Liver (tissue), 9 donors: ENCODE measurements around the gene CNNM1. TPM values are rescaled to one million over a fixed set of nuclear protein-coding genes. Genes with fewer than 3 reads are reported as not detected.

Experiments
- DNase-seq: peaks from one replicate; pipeline ENCODE4 v3.0.0-alpha.2; 2017; ENCODE audit warnings: low spot score
- H3K27ac ChIP-seq, 2 donors: one replicate each; pipeline ENCODE4 v1.7.0; 2013; ENCODE audit warnings: inconsistent platforms in 2 of 2, low read length in 2 of 2, control low read depth in 1 of 2, low read depth in 1 of 2, mild to moderate bottlenecking in 1 of 2
- H3K27me3 ChIP-seq, 4 donors: one replicate each; pipeline versions ENCODE4 v1.6.1 to v1.7.0; 2013; ENCODE audit warnings: low read length in 3 of 4, inconsistent platforms in 1 of 4, mild to moderate bottlenecking in 1 of 4, moderate library complexity in 1 of 4; ENCODE audit not compliant: control insufficient read depth in 4 of 4, insufficient read depth in 4 of 4
- H3K36me3 ChIP-seq, 4 donors: one replicate each; pipeline versions ENCODE4 v1.6.1 to v1.7.0; 2013; ENCODE audit warnings: low read length in 3 of 4, mild to moderate bottlenecking in 3 of 4, low read depth in 1 of 4, moderate library complexity in 1 of 4; ENCODE audit not compliant: control insufficient read depth in 4 of 4, insufficient read depth in 3 of 4
- H3K4me1 ChIP-seq, 4 donors: one replicate each; pipeline versions ENCODE4 v1.6.1 to v1.7.0; 2013; ENCODE audit warnings: low read length in 3 of 4, mild to moderate bottlenecking in 3 of 4, moderate library complexity in 1 of 4; ENCODE audit not compliant: control insufficient read depth in 4 of 4, insufficient read depth in 4 of 4
- H3K4me3 ChIP-seq, 3 donors: one replicate each; pipeline versions ENCODE4 v1.6.1 to v1.7.0; 2013; ENCODE audit warnings: low read length in 3 of 3, control low read depth in 1 of 3, low read depth in 1 of 3, mild to moderate bottlenecking in 1 of 3
- H3K9ac ChIP-seq, 2 donors: one replicate each; pipeline ENCODE4 v1.7.0; 2013; ENCODE audit warnings: low read length in 2 of 2, mild to moderate bottlenecking in 2 of 2, moderate library complexity in 2 of 2, control low read depth in 1 of 2, low read depth in 1 of 2
- H3K9me3 ChIP-seq, 4 donors: one replicate each; pipeline versions ENCODE4 v1.6.1 to v1.7.0; 2013; ENCODE audit warnings: low read length in 3 of 4; ENCODE audit not compliant: control insufficient read depth in 4 of 4
- EGR1 ChIP-seq, 2 donors: IDR thresholded peaks; 2 replicates each; pipeline ENCODE4 v1.6.1; 2016 to 2018; ENCODE audit warnings: antibody characterized with exemption in 2 of 2, low read depth in 2 of 2
- FOXA1 ChIP-seq: IDR thresholded peaks from 2 replicates; pipeline ENCODE4 v1.6.1; 2016; ENCODE audit warnings: antibody characterized with exemption
- FOXA2 ChIP-seq: IDR thresholded peaks from 2 replicates; pipeline ENCODE4 v1.6.1; 2016; ENCODE audit warnings: antibody characterized with exemption
- GABPA ChIP-seq, 2 donors: IDR thresholded peaks in 1 of 2; conservative IDR thresholded peaks in 1 of 2; 2 replicates each; pipeline ENCODE4 v1.6.1; 2016; ENCODE audit warnings: antibody characterized with exemption in 2 of 2, mild to moderate bottlenecking in 1 of 2, moderate library complexity in 1 of 2
- HNF4A ChIP-seq, 2 donors: conservative IDR thresholded peaks; 2 replicates each; pipeline ENCODE4 v1.6.1; 2016; ENCODE audit warnings: antibody characterized with exemption in 2 of 2, mild to moderate bottlenecking in 2 of 2
- HNF4G ChIP-seq: IDR thresholded peaks from 2 replicates; pipeline ENCODE4 v1.6.1; 2016; ENCODE audit warnings: antibody characterized with exemption
- JUND ChIP-seq, 2 donors: IDR thresholded peaks; 2 replicates each; pipeline ENCODE4 v1.6.1; 2016; ENCODE audit warnings: antibody characterized with exemption in 2 of 2
- NR2F2 ChIP-seq: IDR thresholded peaks from 2 replicates; pipeline ENCODE4 v1.6.1; 2016; ENCODE audit warnings: antibody characterized with exemption
- RAD21 ChIP-seq, 2 donors: IDR thresholded peaks; 2 replicates each; pipeline ENCODE4 v1.6.1; 2016; ENCODE audit warnings: antibody characterized with exemption in 2 of 2, mild to moderate bottlenecking in 2 of 2
- RXRA ChIP-seq, 2 donors: IDR thresholded peaks; 2 replicates each; pipeline ENCODE4 v1.6.1; 2017 to 2018; ENCODE audit warnings: antibody characterized with exemption in 2 of 2, mild to moderate bottlenecking in 1 of 2
- SP1 ChIP-seq: IDR thresholded peaks from 2 replicates; pipeline ENCODE4 v1.6.1; 2018; ENCODE audit warnings: antibody characterized with exemption, mild to moderate bottlenecking
- TAF1 ChIP-seq: conservative IDR thresholded peaks from 2 replicates; pipeline ENCODE4 v1.6.1; 2016; ENCODE audit warnings: antibody characterized with exemption, mild to moderate bottlenecking
- YY1 ChIP-seq: IDR thresholded peaks from 2 replicates; pipeline ENCODE4 v1.6.1; 2016; ENCODE audit warnings: antibody characterized with exemption, mild to moderate bottlenecking
- WGBS: extraction: QIAGEN DNeasy Blood & Tissue Kit; methylation state at CpG from one replicate; pipeline ENCODE4 v1.1.7; 2013; 5-methylcytosine and 5-hydroxymethylcytosine counted together
- polyA plus RNA-seq, 2 donors: library from polyadenylated mRNA; stranded (reverse) in 1 of 2; unstranded in 1 of 2; fragments of 200-250 nt in 1 of 2; fragments of >200 nt in 1 of 2; fragmentation: Nextera tagmentation in 1 of 2; extraction: Ambion mirVana in 1 of 2; gene quantifications; one replicate each; pipeline versions ENCODE4 v1.2.1 to v1.2.3, GENCODE V29; 2013 to 2015
- total RNA-seq, 2 donors: library from RNA; depleted of rRNA; stranded (reverse); fragments of >200 nt; gene quantifications; one replicate each; pipeline ENCODE4 v1.2.3, GENCODE V29; 2014
- TF ChIP-seq, protein P1 (sequence below): IDR thresholded peaks from 2 replicates; pipeline ENCODE4 v1.6.1; 2016; ENCODE audit warnings: antibody characterized with exemption
- TF ChIP-seq, protein P2 (sequence below): IDR thresholded peaks from 2 replicates; pipeline ENCODE4 v1.6.1; 2016; ENCODE audit warnings: antibody characterized with exemption
- TF ChIP-seq, protein P3 (sequence below): IDR thresholded peaks from 2 replicates; pipeline ENCODE4 v1.6.1; 2016; ENCODE audit warnings: antibody characterized with exemption
- TF ChIP-seq, protein P4 (sequence below): IDR thresholded peaks from 2 replicates; pipeline ENCODE4 v1.6.1; 2016; ENCODE audit warnings: antibody characterized with exemption, mild to moderate bottlenecking
- donor health status: healthy.
- donor health status: healthy.
- donor health status: healthy.
- donor health status: healthy.
- donor health status: healthy.

The CNNM1 gene
- total and polyA plus RNA-seq, 4 donors: 0.05 to 0.10 (median 0.07) TPM

DNA sequence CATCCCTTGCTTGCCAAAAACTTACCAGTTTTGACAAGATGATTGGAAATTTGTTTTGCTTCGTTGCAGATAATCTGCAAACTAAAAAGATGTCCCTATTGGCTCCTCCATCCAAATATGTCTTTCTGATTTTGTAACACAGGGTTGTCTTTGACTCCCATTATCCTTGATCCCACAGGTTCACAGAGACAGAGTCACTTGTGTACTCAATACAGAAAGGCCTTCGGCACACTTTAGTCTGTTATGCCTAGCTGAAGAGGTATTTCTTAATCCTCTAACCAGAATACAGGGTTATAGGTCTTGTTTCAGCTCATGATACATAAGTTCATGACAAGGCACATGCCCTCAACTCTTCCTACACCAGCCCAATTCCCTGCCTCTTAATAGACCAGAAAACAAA, 10.7 kb upstream of the CNNM1 start:
- DNase-seq: no peak
- TF ChIP-seq EGR1 (IDR thresholded peaks at IDR 0.05; ENCODE audit: low read depth in 2 of 2): no peak
- TF ChIP-seq SP1: no peak
- no peak for TF ChIP-seq FOXA1
- TF ChIP-seq RAD21 (IDR thresholded peaks at IDR 0.05): no peak
- no peak for TF ChIP-seq HNF4G
- TF ChIP-seq, protein P1, sequence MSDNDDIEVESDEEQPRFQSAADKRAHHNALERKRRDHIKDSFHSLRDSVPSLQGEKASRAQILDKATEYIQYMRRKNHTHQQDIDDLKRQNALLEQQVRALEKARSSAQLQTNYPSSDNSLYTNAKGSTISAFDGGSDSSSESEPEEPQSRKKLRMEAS: no peak
- TF ChIP-seq TAF1: no peak
- TF ChIP-seq, protein P2, sequence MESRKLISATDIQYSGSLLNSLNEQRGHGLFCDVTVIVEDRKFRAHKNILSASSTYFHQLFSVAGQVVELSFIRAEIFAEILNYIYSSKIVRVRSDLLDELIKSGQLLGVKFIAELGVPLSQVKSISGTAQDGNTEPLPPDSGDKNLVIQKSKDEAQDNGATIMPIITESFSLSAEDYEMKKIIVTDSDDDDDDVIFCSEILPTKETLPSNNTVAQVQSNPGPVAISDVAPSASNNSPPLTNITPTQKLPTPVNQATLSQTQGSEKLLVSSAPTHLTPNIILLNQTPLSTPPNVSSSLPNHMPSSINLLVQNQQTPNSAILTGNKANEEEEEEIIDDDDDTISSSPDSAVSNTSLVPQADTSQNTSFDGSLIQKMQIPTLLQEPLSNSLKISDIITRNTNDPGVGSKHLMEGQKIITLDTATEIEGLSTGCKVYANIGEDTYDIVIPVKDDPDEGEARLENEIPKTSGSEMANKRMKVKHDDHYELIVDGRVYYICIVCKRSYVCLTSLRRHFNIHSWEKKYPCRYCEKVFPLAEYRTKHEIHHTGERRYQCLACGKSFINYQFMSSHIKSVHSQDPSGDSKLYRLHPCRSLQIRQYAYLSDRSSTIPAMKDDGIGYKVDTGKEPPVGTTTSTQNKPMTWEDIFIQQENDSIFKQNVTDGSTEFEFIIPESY: no peak
- TF ChIP-seq HNF4A (conservative IDR thresholded peaks at IDR 0.05): no peak
- no peak for TF ChIP-seq JUND (IDR thresholded peaks at IDR 0.05)
- no peak for TF ChIP-seq RXRA (IDR thresholded peaks at IDR 0.05)
- no peak for TF ChIP-seq YY1
- TF ChIP-seq, protein P3, sequence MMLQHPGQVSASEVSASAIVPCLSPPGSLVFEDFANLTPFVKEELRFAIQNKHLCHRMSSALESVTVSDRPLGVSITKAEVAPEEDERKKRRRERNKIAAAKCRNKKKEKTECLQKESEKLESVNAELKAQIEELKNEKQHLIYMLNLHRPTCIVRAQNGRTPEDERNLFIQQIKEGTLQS: no peak
- no peak for TF ChIP-seq NR2F2
- TF ChIP-seq GABPA (IDR thresholded peaks at IDR 0.05 in 1 of 2, conservative IDR thresholded peaks at IDR 0.05 in 1 of 2): no peak
- TF ChIP-seq FOXA2: no peak
- Histone ChIP-seq H3K27ac (no peak overlapping the region), H3K9me3 (no peaks in the 10 kb centered on the region), H3K27me3 (peaks cover 0 to 4% (median 2%) of the 10 kb centered on the region in 4 donors), H3K4me1 (no peaks in the 10 kb centered on the region), H3K4me3 (no peak overlapping the region), H3K36me3 (no peaks in the 10 kb centered on the region), H3K9ac (no peak overlapping the region)
- WGBS: 69% methylated on average over 2 of the region's 2 CpGs

DNA sequence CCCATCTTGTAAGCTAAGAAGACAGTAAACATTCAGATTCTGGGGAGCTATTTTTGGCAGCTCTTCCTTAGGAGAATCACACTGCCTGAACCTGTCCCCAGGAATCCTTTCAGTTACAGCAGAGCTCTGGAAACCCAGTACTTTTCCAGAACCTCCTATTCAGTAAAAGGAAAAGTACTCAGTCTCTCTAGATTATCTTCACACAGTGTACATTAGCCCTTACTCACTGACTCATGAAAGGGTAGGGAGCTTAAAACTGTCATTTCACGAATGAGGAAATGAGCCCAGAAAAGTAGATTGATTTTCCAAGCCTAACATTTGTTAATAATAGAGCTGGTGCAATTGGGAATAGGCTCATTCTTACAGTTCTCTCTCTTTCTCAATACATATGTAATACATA, 3.9 kb upstream of the CNNM1 start:
- no peak for DNase-seq
- WGBS: 26% methylated on average over 1 of the region's 1 CpG
- TF ChIP-seq, protein P1: no peak
- TF ChIP-seq GABPA (IDR thresholded peaks at IDR 0.05 in 1 of 2, conservative IDR thresholded peaks at IDR 0.05 in 1 of 2): no peak
- TF ChIP-seq FOXA2: no peak
- no peak for TF ChIP-seq YY1
- TF ChIP-seq, protein P3: no peak
- TF ChIP-seq HNF4A (conservative IDR thresholded peaks at IDR 0.05): no peak
- no peak for TF ChIP-seq HNF4G
- TF ChIP-seq, protein P2: no peak
- no peak for TF ChIP-seq JUND (IDR thresholded peaks at IDR 0.05)
- no peak for TF ChIP-seq EGR1 (IDR thresholded peaks at IDR 0.05; ENCODE audit: low read depth in 2 of 2)
- TF ChIP-seq, protein P4, sequence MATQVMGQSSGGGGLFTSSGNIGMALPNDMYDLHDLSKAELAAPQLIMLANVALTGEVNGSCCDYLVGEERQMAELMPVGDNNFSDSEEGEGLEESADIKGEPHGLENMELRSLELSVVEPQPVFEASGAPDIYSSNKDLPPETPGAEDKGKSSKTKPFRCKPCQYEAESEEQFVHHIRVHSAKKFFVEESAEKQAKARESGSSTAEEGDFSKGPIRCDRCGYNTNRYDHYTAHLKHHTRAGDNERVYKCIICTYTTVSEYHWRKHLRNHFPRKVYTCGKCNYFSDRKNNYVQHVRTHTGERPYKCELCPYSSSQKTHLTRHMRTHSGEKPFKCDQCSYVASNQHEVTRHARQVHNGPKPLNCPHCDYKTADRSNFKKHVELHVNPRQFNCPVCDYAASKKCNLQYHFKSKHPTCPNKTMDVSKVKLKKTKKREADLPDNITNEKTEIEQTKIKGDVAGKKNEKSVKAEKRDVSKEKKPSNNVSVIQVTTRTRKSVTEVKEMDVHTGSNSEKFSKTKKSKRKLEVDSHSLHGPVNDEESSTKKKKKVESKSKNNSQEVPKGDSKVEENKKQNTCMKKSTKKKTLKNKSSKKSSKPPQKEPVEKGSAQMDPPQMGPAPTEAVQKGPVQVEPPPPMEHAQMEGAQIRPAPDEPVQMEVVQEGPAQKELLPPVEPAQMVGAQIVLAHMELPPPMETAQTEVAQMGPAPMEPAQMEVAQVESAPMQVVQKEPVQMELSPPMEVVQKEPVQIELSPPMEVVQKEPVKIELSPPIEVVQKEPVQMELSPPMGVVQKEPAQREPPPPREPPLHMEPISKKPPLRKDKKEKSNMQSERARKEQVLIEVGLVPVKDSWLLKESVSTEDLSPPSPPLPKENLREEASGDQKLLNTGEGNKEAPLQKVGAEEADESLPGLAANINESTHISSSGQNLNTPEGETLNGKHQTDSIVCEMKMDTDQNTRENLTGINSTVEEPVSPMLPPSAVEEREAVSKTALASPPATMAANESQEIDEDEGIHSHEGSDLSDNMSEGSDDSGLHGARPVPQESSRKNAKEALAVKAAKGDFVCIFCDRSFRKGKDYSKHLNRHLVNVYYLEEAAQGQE: no peak

More for the DNA sequence above, 3.9 kb upstream of the CNNM1 start:
- H3K4me3 ChIP-seq: no peak overlapping the region
- H3K36me3 ChIP-seq: no peaks in the 10 kb centered on the region
- H3K27me3 ChIP-seq: peaks cover 0 to 5% (median 2%) of the 10 kb centered on the region in 4 donors
- no peak overlapping the region for H3K9ac ChIP-seq
- H3K4me1 ChIP-seq: peaks cover 13 to 16% (median 15%) of the 10 kb centered on the region in 4 donors
- H3K9me3 ChIP-seq: no peaks in the 10 kb centered on the region
- no peak overlapping the region for H3K27ac ChIP-seq
